Measurements from ENCODE around the gene TSHZ3.

DNA sequence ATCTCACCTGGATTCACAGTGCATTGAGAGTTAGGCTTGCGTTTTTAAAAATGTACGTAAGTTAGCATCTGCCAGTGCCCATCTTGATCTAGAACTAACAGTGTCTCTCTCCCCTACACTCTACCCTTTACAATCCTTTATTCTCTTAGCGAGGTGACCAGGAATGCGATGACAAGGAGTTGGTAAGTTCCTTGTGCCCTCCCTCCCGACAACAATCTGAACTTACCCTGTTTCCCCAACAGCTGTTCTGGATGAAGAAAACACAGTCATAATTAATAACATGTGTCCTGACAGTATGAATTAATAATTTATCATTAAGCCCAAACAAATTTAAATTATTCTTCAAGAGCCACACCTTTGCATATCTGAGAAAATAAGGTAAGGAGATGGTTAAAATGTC lies 6.3 kb downstream of the TSHZ3 start:
- TF ChIP-seq, protein P1, sequence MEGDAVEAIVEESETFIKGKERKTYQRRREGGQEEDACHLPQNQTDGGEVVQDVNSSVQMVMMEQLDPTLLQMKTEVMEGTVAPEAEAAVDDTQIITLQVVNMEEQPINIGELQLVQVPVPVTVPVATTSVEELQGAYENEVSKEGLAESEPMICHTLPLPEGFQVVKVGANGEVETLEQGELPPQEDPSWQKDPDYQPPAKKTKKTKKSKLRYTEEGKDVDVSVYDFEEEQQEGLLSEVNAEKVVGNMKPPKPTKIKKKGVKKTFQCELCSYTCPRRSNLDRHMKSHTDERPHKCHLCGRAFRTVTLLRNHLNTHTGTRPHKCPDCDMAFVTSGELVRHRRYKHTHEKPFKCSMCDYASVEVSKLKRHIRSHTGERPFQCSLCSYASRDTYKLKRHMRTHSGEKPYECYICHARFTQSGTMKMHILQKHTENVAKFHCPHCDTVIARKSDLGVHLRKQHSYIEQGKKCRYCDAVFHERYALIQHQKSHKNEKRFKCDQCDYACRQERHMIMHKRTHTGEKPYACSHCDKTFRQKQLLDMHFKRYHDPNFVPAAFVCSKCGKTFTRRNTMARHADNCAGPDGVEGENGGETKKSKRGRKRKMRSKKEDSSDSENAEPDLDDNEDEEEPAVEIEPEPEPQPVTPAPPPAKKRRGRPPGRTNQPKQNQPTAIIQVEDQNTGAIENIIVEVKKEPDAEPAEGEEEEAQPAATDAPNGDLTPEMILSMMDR (IDR thresholded peaks at IDR 0.05) = no peak
- TF ChIP-seq EP300 (IDR thresholded peaks at IDR 0.05) = no peak

Data from stomach (tissue), 4 donors.